Stimulated activated CD4-positive, alpha-beta T cell treated with anti-CD3 and anti-CD28 coated beads, Interleukin-1b, Interleukin-23, amount 100 ng/mL, for 4 hours (primary cell): ENCODE measurements around the gene STX12.
"Not testable (repeated sequence)": the region's sequence is repeated elsewhere in the genome, so short reads cannot be mapped to it uniquely, and the experiment has no call there.

Experiments
- DNase-seq, 2 donors: peaks; one replicate each; pipeline ENCODE4 v3.0.0-alpha.2; 2020; ENCODE audit warnings: low read depth in 2 of 2

Gene STX12

GRCh38 chr1:27830621-27831440 lies 57.8 kb downstream of the STX12 start, which contains the start of gene PPP1R8:
Gene PPP1R8 (plus strand): TSS chr1:27830782. CDS start chr1:27830836, 54 bp downstream.
- DNase-seq = peak; percentile 78 to 80

GRCh38 chr1:27831568-27832410 lies 58.8 kb downstream of the STX12 start:
- no peak for DNase-seq

DNA sequence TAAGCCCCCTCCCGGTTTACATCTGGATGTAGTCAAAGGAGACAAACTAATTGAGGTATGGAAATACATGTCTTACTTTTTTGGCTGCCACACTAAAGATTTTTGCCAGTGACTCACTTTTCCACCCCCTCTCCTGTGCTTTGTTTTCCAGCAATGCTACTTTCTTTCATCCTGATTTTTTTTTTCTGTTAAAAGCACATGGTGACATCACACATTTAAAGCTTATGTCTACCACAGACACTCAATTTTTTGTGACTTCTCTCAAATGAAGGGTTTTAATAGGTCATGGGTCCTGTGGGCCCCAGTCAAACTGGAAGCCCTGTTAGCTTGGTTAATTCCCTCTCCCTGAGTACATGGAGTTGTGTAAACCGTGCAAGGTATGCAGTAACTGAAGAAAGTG lies 59.7 kb downstream of the STX12 start:
- no peak for DNase-seq

DNA sequence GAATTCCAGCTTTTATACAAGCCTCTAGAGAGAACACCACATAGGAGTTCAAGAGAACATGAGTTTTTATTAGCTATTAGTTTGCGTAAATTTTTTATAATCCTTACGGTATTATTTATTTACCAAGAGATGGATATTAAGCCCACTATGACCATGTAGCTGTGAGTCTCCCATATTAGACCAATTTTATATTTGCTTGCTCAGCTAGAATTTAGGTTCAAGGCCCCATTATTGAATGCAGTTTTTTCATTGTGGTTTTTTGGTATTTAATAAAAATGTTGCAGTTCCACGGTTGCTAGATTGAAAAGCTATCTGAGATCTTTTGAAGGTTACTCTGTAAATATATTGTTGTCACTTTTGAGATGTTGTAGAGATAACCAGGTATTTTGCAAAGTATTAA lies 60.5 kb downstream of the STX12 start:
- no peak for DNase-seq

- no peak for DNase-seq
Observed at GRCh38 chr1:27835046-27835445, 62.0 kb downstream of the STX12 start.

- DNase-seq = no peak
Observed at GRCh38 chr1:27835501-27835900, 62.5 kb downstream of the STX12 start.

DNA sequence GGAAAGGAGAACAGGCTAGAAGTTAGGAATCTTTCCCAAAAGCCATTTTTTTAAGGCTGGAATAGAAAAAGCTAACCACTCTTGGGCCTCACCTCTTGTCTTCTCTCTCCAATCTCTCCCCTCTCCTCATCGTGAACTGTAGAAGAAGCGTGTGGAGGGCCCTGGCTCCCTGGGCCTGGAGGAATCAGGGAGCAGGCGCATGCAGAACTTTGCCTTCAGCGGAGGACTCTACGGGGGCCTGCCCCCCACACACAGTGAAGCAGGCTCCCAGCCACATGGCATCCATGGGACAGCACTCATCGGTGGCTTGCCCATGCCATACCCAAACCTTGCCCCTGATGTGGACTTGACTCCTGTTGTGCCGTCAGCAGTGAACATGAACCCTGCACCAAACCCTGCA lies 76.9 kb downstream of the STX12 start:
- DNase-seq = no peak

- DNase-seq = no peak
Observed at GRCh38 chr1:27855085-27855484, 82.1 kb downstream of the STX12 start.

DNA sequence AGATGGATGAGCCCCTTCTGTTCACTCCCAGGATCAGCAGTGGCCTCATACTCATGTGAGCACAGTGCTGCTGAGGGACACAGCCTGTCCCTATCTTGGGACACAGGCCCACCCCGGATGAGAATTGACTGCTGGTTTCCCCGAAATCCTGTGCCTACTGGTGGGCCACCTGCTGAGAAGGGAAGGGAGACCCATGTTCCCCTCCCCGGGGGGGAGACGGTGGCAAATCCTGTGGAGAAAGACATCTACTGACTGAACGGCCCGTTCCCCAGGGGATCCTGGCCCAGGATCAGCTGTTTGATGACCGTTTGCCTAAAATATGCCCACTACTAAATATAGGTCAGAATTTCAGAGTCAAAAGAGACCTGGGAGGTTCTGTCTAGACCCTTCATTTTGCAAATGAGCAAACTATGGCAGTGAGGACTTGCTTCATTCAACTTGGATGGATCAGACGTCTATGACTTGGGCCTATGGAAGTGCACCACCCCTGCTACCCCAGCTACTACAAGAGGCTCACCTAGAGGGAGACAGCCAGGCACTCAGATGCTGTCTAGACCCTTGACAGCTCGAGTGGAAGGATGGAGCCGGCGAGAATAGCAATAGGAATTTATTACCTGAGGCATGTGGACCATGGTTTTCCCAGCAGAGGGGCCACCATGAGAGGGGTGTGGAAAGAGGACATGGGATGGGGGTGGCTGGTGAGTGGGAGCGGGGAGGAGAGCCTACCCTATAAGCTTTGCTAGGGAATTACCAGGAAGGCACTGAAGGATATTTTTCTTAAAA lies 83.7 kb downstream of the STX12 start:
- no peak for DNase-seq

DNA sequence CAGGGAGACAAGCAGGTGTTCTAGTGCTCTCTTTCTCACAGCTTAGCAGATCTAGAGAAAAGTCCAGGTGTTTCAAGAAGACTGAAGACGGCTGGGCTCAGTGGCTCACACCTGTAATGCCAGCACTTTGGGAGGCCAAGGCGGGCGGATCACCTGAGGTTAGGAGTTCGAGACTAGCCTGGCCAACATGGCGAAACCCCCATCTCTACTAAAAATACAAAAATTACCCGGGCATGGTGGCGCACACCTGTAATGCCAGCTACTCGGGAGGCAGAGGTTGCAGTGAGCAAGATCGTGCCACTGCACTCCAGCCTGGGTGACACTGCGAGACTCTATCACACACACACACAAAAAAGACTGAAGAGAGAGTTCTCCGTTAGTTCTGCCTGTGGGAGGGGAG lies 84.5 kb downstream of the STX12 start:
- DNase-seq = not testable (repeated sequence)

DNA sequence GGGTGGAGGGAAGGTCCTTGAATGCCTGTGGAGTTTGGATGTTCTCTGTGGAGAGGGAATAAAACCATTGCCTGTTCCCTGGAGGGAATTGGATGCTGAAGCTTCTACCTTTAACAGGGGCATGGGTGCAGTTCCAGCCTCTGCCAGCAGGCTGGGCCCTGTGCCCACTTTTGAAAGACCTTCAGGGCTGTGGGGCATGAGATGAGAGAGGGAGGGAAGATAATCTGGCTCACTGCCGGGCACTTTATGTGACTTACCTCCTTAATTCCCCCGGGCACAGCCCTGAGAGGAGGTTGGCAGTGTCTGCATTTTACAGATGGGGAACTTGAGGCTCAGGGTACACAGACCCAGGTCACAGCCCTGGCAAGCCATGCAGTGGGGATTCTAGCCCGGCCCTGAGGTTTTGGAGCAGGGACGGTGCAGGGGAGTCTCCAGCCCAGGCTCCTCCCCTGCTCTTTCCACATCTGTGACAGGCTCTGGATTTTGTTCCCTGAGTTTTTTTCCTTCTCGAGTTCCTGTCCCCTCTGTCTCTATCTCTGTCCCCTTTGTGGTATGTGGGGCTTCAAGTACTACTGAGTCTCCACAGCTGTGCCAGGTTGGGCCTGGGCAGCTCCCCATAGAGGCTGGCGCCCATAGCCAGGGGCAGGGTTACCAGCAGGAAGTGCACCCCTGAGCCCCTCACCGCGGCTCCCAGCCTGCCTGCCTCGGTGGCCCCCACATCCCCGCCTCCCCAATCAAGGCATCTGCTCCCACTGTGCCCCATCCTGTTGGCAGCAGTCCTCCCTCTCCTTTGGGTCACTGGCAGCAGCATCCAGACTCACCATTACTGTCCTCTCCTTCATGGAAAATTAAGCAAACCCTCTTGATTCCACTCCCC lies 85.3 kb downstream of the STX12 start:
- peak; percentile 78 to 86 for DNase-seq

- no peak for DNase-seq
Observed at GRCh38 chr1:27858949-27859576, 86.0 kb downstream of the STX12 start.

GRCh38 chr1:27861436-27861835 lies 88.4 kb downstream of the STX12 start:
- DNase-seq = no peak

- no peak for DNase-seq
Observed at GRCh38 chr1:27862004-27862403, 89.0 kb downstream of the STX12 start.

DNA sequence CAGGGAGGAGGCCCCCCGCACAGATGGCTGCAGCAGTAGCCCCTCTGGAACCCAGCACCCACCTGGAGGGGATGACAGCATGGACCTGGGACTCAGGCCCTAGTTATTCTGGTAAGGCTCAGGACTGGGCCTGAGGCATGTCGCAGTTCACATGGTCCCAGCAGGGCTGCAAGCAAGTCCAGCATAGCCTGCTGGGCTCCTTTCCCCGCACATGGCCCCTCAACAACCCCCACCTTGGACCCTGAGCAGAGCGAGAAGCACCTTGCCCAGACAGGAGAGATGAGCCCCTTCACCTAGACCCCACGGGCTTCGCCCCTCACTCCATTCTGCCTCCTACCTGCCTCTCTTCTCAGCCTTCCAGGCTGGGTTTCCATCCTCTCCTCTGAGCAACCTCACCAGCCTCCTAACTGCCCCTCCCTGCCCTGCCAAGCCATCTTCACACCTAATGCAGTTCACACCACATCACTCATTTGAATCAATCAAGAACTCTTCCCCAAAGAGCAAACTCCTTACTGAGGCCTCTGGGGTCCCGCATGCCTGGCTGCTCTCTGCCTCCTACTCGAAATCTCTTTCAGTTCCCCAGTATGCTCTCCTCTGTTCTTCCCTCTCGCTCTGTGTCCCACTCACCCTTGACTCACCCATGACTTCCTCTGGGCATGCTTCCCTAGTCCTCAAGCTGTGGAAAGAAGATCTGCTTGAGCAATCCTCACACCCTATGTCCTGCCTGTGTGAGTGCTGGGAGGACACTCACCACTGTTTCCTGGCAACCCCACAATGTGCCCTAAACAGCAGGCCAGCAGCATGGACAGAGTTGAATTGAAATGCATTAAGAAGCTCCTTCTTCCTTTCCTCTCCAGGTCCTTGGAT lies 89.9 kb downstream of the STX12 start:
- DNase-seq = no peak

- no peak for DNase-seq
Observed at GRCh38 chr1:27863538-27863915, 90.5 kb downstream of the STX12 start.

- DNase-seq = no peak
Observed at GRCh38 chr1:27864264-27864895, 91.4 kb downstream of the STX12 start.

GRCh38 chr1:27865821-27866220 lies 92.8 kb downstream of the STX12 start:
- DNase-seq = no peak

GRCh38 chr1:27868556-27868931 lies 95.5 kb downstream of the STX12 start:
- DNase-seq = no peak
